Psoas muscle (tissue), 8 donors: ENCODE data around the gene FUNDC2. TPM values are rescaled to one million over a fixed set of nuclear protein-coding genes. Genes with fewer than 3 reads are reported as not detected.

Experiments used
- ATAC-seq, 4 donors: fragments of 200-7000 bp; cut with Tn5 transposase; one replicate each; pipeline ENCODE4 v1.9.1; 2020; ENCODE audit warnings: moderate library complexity in 3 of 4, mild to moderate bottlenecking in 2 of 4
- DNase-seq, 2 donors: peaks; one replicate each; pipeline ENCODE4 v3.0.0-alpha.2; 2020
- H3K27ac ChIP-seq: fragments of 200-600 bp; one replicate; pipeline ENCODE4 v1.8.0; 2022
- H3K27me3 ChIP-seq, 3 donors: fragments of 200-600 bp in 1 of 3; one replicate each; pipeline versions ENCODE4 v1.6.1 to v1.8.0; 2013 to 2022; ENCODE audit warnings: low read length in 2 of 3, mild to moderate bottlenecking in 2 of 3, moderate library complexity in 1 of 3; ENCODE audit not compliant: insufficient read depth in 3 of 3
- H3K36me3 ChIP-seq, 2 donors: fragments of 200-600 bp in 1 of 2; one replicate each; pipeline versions ENCODE4 v1.6.1 to v1.8.0; 2013 to 2022; ENCODE audit warnings: low read depth in 1 of 2, mild to moderate bottlenecking in 1 of 2, moderate library complexity in 1 of 2; ENCODE audit not compliant: insufficient read depth in 1 of 2
- H3K4me1 ChIP-seq: fragments of 200-600 bp; one replicate; pipeline ENCODE4 v1.8.0; 2022
- H3K4me3 ChIP-seq: fragments of 200-600 bp; one replicate; pipeline ENCODE4 v1.8.0; 2022; ENCODE audit warnings: mild to moderate bottlenecking
- H3K9me3 ChIP-seq: fragments of 200-600 bp; one replicate; pipeline ENCODE4 v1.8.0; 2022
- CTCF ChIP-seq: fragments of 200-600 bp; IDR thresholded peaks from one replicate; pipeline ENCODE4 v1.8.0; 2022; ENCODE audit warnings: antibody characterized with exemption
- WGBS, 3 donors: extraction: QIAGEN DNeasy Blood & Tissue Kit; methylation state at CpG; one replicate each; pipeline versions ENCODE4 v1.1.6 to v1.1.7; 2013; 5-methylcytosine and 5-hydroxymethylcytosine counted together
- intact Hi-C, 2 donors: fragments of 100-400 bp; cut with DNase I; formaldehyde crosslinking; loops; one replicate each; pipeline versions ENCODE4 v1.11.0 to v1.14.2; 2022
- polyA plus RNA-seq, 3 donors: library from polyadenylated mRNA; stranded (reverse); fragments of 200-250 nt; gene quantifications; one replicate each; pipeline ENCODE4 v1.2.3, GENCODE V29; 2013
- total RNA-seq, 4 donors: library from RNA; stranded (reverse); fragmentation: NEBNext Ultra II Directional in 2 of 4; extraction: Animal tissue kit (Norgen Biotek cat#: 25700) in 2 of 4; gene quantifications; one replicate each; pipeline versions ENCODE4 v1.2.1 to v1.2.4, GENCODE V29; 2021 to 2023
- donor health status: healthy with polysubstance abuse.
- donor health status: DM: no; HTN: no; CAD: no; lungs with moderate emphysema.
- donor health status: Bipolar disorder and iron deficiency.
- donor health status: healthy.
- donor health status: DM: yes; HTN: yes; CAD: no.
- donor health status: DM: no; HTN: no; CAD: no.
- donor health status: DM: no; HTN: no; CAD: no.
- donor health status: DM: yes; HTN: yes; CAD: no.

Gene FUNDC2
- total and polyA plus RNA-seq, 7 donors = 258 to 441 (median 318) TPM

GRCh38 chrX:155070975-155071693, 44.5 kb downstream of the FUNDC2 start, which contains the start of the genes BRCC3, CMC4 and MTCP1:
Gene BRCC3 (plus strand): TSS chrX:155071508. CDS start chrX:155071528, 20 bp downstream.
Gene CMC4 (minus strand): TSS chrX:155071136. CDS start chrX:155064023, 7,113 bp downstream.
Gene MTCP1 (minus strand): TSS chrX:155071136. CDS start chrX:155066010, 5,126 bp downstream.
- H3K36me3 ChIP-seq = peaks cover 0 to 18% of the 10 kb centered on the region in 2 donors
- no peaks in the 10 kb centered on the region for H3K27me3 ChIP-seq
- DNase-seq = peak; percentile 79 to 88
- intact Hi-C loops = loop anchor here (2.0 to 5.0 kb wide), 2 partner anchors 42 to 44 kb away; partner anchors contain the start of gene FUNDC2 (in 1 of the 2)
- ATAC-seq = peak; percentile 91 to 94 (median 92)
- peaks cover 7% of the 10 kb centered on the region for H3K4me1 ChIP-seq
- peak within 1 kb of the TSS; percentile 86 for H3K27ac ChIP-seq
- WGBS, 3 donors = 1 to 43% (median 1%) methylated on average over 31 to 52 of the region's 81 CpGs
- TF ChIP-seq CTCF = no peak
- peak within 1 kb of the TSS; percentile 68 for H3K4me3 ChIP-seq
- H3K9me3 ChIP-seq = no peaks in the 10 kb centered on the region

GRCh38 chrX:155071694-155072280, 45.1 kb downstream of the FUNDC2 start:
- no peak for TF ChIP-seq CTCF
- Histone ChIP-seq H3K36me3 (peaks cover 0 to 24% of the 10 kb centered on the region in 2 donors), H3K4me1 (peaks cover 7% of the 10 kb centered on the region), H3K27ac (peak overlapping the region; percentile 80), H3K4me3 (peak overlapping the region; percentile 68), H3K9me3 (no peaks in the 10 kb centered on the region), H3K27me3 (no peaks in the 10 kb centered on the region)
- DNase-seq (peak in 1 of 2 donors; percentile 57), ATAC-seq (peak in 1 of 4 donors; percentile 11)
- WGBS, 3 donors = 1 to 34% (median 1%) methylated on average over 21 to 25 of the region's 25 CpGs
- intact Hi-C loops = loop anchor here (2.0 to 5.0 kb wide), 2 partner anchors 43 to 44 kb away; partner anchors contain the start of gene FUNDC2 (in 1 of the 2)

GRCh38 chrX:155086202-155086840, 59.7 kb downstream of the FUNDC2 start:
- peak; percentile 40 for TF ChIP-seq CTCF
- intact Hi-C loops = loop anchor here (5.0 to 10.0 kb wide), 2 partner anchors 102 to 104 kb away; no protein-coding TSS in a partner anchor
- H3K36me3 ChIP-seq = peaks cover 2 to 27% of the 10 kb centered on the region in 2 donors

DNA sequence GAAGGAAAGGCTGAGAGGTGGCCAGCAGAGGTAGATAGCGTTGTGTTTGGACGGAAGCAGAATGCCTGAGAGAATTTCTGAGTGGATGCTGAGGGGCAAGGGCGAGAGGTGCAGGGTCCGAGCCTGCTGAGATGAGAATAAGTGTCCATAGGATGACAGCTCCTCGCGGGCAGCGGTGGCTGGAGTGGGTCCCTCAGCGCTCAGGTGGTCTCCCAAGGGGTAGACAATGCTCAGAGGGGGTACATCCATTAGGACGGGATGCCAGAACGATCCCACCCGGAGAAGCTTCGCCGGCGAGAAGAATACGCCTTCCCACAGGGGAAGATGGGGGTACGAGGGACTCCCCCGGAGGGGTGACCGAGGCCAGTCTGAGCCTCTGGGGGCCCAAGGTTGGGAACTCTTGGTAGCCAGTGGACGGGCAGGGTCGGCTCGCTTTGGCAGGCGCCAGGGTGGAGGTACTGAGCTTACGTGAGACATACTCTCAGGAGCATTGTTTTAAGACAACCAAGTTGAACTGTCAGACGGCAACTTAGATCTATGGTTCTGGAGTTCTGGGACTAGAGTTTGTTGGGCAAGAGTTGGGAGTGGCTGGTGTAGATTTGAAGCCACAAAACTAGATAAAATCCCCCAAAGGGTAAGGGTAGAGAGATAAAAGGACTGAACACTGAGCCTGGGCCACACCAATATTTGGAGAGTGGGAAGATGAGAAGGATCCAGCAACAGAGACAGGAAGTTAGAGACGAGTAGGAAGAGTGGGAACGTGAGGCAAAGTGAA, 60.5 kb downstream of the FUNDC2 start:
- H3K4me1 ChIP-seq = no peaks in the 10 kb centered on the region
- H3K4me3 ChIP-seq = no peak overlapping the region
- H3K9me3 ChIP-seq = no peaks in the 10 kb centered on the region
- DNase-seq (no peak), ATAC-seq (no peak)
- WGBS, 3 donors = 86 to 94% (median 94%) methylated on average over 22 to 26 of the region's 26 CpGs
- no peak for TF ChIP-seq CTCF
- intact Hi-C loops = loop anchor here (5.0 to 10.0 kb wide), 2 partner anchors 102 to 105 kb away; no protein-coding TSS in a partner anchor
- H3K27me3 ChIP-seq = no peaks in the 10 kb centered on the region
- H3K27ac ChIP-seq = no peak overlapping the region
- H3K36me3 ChIP-seq = peaks cover 2 to 35% of the 10 kb centered on the region in 2 donors

More at GRCh38 chrX:155086202-155086840, 59.7 kb downstream of the FUNDC2 start:
- WGBS, 3 donors = 70 to 79% (median 77%) methylated on average over 20 to 24 of the region's 24 CpGs
- ATAC-seq (peak in 3 of 4 donors; percentile 57 to 80 (median 59)), DNase-seq (peak in 1 of 2 donors; percentile 59)
- H3K27ac ChIP-seq = no peak overlapping the region
- H3K9me3 ChIP-seq = no peaks in the 10 kb centered on the region
- no peaks in the 10 kb centered on the region for H3K4me1 ChIP-seq
- H3K4me3 ChIP-seq = no peak overlapping the region
- H3K27me3 ChIP-seq = no peaks in the 10 kb centered on the region
